Measurements from ENCODE around the gene CAPN8.

- TF ChIP-seq TAF1 (conservative IDR thresholded peaks at IDR 0.05) (no peak), CTCF (IDR thresholded peaks at IDR 0.05; ENCODE audit: low read depth, low read length, missing input control) (no peak), FOXA1 (IDR thresholded peaks at IDR 0.05) (no peak), EGR1 (IDR thresholded peaks at IDR 0.05; ENCODE audit: low read depth in 2 of 2) (no peak), RAD21 (IDR thresholded peaks at IDR 0.05) (no peak), ZBTB33 (IDR thresholded peaks at IDR 0.05) (no peak), RXRA (IDR thresholded peaks at IDR 0.05) (no peak), GABPA (IDR thresholded peaks at IDR 0.05 in 1 of 2, conservative IDR thresholded peaks at IDR 0.05 in 1 of 2) (no peak), MAX (IDR thresholded peaks at IDR 0.05) (no peak), REST (IDR thresholded peaks at IDR 0.05) (no peak)
These were observed 164.7 kb downstream of the CAPN8 start for GRCh38 chr1:223500560-223501425.
